HG02759 (cell line): ENCODE measurements around the gene EVI2B.
"Not testable (repeated sequence)": the region's sequence is repeated elsewhere in the genome, so short reads cannot be mapped to it uniquely, and the experiment has no call there.

Experiments used
- ATAC-seq: cut with Tn5 transposase; IDR thresholded peaks from one replicate; pipeline ENCODE4 v1.9.1; 2021; ENCODE audit warnings: mild to moderate bottlenecking, moderate library complexity; ENCODE audit not compliant: unreplicated experiment

EVI2B gene

DNA sequence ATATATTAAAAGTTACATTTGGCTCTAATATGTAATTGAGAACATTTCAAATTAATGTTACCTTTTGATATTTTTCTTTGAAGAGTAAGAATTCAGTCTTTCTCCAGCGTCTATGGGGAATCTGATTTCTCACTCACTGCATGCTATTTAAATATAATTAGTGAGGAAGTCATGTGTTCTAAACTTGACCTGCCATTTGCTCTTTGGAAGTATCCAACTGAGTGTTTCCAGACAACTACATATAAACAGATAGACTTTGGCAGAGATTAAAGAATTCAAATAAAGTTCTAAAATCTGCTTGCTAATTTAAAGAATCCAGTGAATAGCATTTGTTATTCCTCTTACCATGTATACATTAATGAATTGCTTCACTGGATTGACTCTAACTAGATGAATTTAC is 40.3 kb downstream of the EVI2B start:
- ATAC-seq = no peak

DNA sequence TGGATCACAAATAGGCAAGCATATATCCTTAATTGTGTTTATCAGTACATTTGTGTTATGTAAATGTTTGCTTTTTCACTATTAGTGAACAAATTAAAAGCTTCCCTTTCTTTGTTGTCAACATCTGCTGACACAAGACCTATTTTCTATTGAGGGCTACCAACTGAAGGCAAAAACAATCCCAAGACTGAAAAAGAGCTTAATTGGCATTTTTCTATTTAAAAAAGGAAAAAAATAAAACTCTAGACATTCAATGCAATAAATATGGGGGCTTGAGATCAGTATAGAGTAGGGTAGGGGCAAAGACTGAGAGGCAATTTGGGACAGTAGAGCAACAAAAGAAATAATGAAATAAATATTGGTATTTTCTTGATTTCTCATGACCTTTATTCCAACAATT is 41.1 kb downstream of the EVI2B start:
- no peak for ATAC-seq

DNA sequence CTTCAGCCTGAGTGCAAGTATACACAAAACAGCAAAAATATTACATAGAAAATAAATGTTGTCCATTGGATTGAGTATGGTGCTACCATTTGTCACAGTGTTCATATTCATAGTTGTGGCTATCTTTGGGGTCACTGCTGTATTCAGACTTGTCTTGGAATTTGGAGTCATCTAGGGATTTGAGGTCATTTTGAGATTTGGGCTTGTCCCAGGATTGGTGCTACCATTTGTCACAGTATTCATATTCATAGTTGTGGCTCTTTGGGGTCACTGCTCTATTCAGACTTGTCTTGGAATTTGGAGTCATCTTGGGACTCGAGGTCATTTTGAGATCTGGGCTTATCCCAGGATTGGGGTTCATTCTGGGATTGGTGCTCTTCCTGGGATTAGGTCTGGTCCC is 41.6 kb downstream of the EVI2B start:
- no peak for ATAC-seq

DNA sequence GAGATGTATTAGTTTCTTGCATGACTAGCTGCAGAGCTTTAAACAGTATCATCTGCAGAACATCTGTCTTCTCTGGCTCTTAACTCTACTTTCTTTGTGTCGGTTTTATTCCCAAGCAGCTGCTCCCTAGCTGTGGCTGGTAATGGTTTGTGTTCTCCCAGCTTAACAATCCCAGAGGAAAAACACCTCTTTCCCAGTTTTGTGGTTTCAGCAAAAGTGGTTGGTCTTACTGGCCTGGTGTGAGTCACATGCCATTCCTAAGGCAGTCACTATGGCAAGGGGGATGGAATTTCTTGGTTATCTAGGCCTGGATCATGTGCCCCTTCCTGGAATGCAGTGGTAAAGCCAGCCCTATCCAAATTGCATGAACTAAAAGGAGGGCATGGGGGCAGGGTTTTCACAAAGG is 44.3 kb downstream of the EVI2B start:
- ATAC-seq = no peak

- no peak for ATAC-seq
These were observed 44.7 kb downstream of the EVI2B start for GRCh38 chr17:31269036-31269577.

DNA sequence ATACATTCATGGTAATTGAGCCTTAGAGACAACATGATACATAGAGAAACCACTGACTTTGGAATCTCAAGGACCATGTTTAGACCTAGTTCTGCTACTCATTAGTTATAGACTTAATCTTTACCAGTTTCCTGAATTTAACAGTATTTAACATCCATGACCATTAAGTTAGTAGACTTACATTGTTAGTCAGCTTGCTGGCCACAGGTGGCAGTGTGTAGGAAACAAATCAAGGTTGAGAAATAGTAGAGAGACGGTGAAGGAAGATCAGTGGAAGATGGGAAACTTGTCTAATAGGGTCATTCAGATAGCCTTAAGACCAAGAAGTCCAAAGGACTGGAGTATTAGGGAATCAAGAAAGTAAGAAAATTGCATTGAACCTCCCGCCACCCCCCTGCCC is 47.8 kb downstream of the EVI2B start:
- ATAC-seq = no peak

DNA sequence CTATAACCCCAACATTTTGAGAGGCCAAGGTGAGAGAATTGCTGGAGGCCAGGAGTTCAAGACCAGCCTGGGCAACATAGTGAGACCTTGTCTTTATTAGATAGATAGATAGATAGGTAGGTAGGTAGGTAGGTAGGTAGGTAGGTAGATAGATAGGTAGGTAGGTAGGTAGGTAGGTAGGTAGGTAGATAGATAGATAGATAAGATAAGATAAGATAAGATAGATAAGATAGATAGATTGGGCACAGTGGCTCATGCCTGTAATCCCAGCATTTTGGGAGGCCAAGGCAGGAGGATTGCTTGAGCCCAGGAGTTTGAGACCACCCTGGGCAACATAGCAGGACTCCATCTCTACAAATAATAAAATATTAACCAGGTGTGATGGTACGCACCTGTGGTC is 50.9 kb downstream of the EVI2B start:
- ATAC-seq = not testable (repeated sequence)

DNA sequence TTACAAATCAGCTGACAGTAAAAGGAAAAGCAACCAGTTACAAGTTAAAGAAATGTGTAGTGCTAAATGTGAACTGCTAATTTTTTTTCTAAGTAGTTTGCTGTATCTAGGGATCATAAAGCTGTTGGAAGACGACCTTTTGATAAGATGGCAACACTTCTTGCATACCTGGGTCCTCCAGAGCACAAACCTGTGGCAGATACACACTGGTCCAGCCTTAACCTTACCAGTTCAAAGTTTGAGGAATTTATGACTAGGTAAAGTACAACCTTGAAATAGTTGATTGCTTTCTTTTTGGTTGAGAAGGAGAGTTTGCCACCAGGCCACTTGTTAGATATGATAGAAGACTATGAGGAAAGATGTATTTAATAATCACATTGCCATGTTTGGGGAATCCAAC is 52.3 kb downstream of the EVI2B start:
- no peak for ATAC-seq

DNA sequence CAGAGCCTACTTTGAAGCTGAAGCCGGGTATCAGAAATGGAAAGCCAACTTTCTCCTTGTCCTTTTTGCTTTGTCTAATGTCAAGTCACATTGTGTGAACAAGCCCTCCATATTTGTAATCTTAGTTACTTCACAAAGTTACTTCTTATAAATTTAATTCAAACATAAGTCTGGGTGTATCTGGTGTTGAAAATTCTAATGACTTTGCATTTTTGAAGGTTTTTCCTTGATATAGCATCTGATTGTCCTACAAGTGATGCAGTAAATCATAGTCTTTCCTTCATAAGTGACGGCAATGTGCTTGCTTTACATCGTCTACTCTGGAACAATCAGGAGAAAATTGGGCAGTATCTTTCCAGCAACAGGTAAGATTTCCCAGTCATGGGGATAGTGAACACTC is 53.7 kb downstream of the EVI2B start:
- ATAC-seq = no peak

DNA sequence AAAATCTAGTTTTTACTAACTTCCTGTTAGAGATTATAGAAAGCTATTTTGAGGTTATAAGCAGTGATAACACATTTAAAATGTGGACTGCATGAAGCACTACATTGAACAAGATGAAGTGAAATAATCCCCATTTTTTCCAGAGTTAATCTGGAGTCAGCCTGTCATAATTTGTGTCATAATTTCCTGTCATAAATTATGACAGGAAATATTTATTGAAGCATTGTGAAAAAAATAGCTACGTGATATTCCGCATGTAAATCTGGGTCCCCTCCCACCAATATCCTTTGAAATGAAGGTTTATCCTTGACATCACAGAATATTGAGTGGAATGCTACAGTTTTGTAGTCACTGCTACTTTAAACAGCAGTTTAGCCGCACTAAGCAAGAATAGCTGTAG is 56.9 kb downstream of the EVI2B start:
- no peak for ATAC-seq

DNA sequence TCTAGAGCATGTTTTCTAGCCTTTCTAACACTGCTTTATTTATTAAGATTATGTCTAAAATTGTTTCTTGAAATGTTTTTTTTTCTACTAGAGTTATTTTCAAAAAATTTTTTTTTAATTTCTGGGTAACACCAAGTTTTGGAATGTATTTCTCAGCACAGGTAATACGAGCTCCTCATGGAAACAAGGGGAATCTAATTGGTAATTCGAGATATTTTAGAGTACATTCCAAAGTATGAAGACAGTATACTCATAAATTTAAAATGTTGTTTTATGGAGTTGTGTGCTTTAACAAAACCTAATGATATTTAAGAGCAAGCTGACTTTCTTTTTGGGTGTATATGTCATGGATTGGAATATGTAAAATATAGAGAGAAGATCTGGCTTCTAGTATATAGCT is 59.2 kb downstream of the EVI2B start:
- ATAC-seq = no peak
